GM12878 (cell line): ENCODE measurements around the gene IRF7. TPM values are rescaled to one million over a fixed set of nuclear protein-coding genes. Genes with fewer than 3 reads are reported as not detected.

ENCODE experiments used
- CBX3 ChIP-seq: fragments of 200-600 bp; sonication (generic); IDR thresholded peaks from 2 replicates; pipeline ENCODE4 v1.6.1; 2016; ENCODE audit warnings: low read depth, borderline replicate concordance
- CHD2 ChIP-seq: IDR thresholded peaks from 2 replicates; pipeline ENCODE4 v1.6.1; 2011; ENCODE audit warnings: low read depth, low read length, improper control_type of control experiment, borderline replicate concordance
- EGR1 ChIP-seq, 2 experiments: IDR thresholded peaks; 1 replicate in 1 of 2; 2 replicates in 1 of 2; pipeline ENCODE4 v1.6.1; 2011 to 2012; ENCODE audit warnings: low read depth in 2 of 2, low read length in 2 of 2, borderline replicate concordance in 1 of 2, mild to moderate bottlenecking in 1 of 2, moderate library complexity in 1 of 2
- FOXM1 ChIP-seq: IDR thresholded peaks from 2 replicates; pipeline ENCODE4 v1.6.1; 2012; ENCODE audit warnings: low read depth, mild to moderate bottlenecking, inconsistent platforms, low read length, moderate library complexity
- IRF3 ChIP-seq: fragments of 450-650 bp; IDR thresholded peaks from 2 replicates; pipeline ENCODE4 v1.6.1; 2014; ENCODE audit warnings: mild to moderate bottlenecking
- MTA3 ChIP-seq: IDR thresholded peaks from 2 replicates; pipeline ENCODE4 v1.6.1; 2012; ENCODE audit warnings: low read length, inconsistent platforms, borderline replicate concordance
- MXI1 ChIP-seq: fragments of 150-350 bp; IDR thresholded peaks from 2 replicates; pipeline ENCODE4 v1.6.1; 2011; ENCODE audit warnings: low read depth, mild to moderate bottlenecking, inconsistent platforms, low read length, improper control_type of control experiment
- NFYB ChIP-seq: IDR thresholded peaks from 2 replicates; pipeline ENCODE4 v1.6.1; 2011; ENCODE audit warnings: low read depth, mild to moderate bottlenecking, low read length, improper control_type of control experiment, moderate library complexity; ENCODE audit not compliant: insufficient read depth
- SPI1 ChIP-seq: IDR thresholded peaks from 2 replicates; pipeline ENCODE4 v1.6.1; 2011; ENCODE audit warnings: low read depth, mild to moderate bottlenecking, low read length, moderate library complexity, borderline replicate concordance; ENCODE audit not compliant: insufficient read depth
- TCF12 ChIP-seq: IDR thresholded peaks from 2 replicates; pipeline ENCODE4 v1.6.1; 2011; ENCODE audit warnings: low read depth, mild to moderate bottlenecking, low read length
- ZNF217 ChIP-seq: fragments of 450-650 bp; IDR thresholded peaks from 2 replicates; pipeline ENCODE4 v1.6.1; 2017; ENCODE audit warnings: antibody characterized with exemption, mild to moderate bottlenecking
- ZNF384 ChIP-seq: IDR thresholded peaks from 2 replicates; pipeline ENCODE4 v1.6.1; 2012; ENCODE audit warnings: low read depth, mild to moderate bottlenecking, low read length, improper control_type of control experiment, borderline replicate concordance
- polyA plus RNA-seq, 11 experiments: library from polyadenylated mRNA; depleted of rRNA in 4 of 11; unstranded in 6 of 11; stranded (reverse) in 5 of 11; fragments of >200 nt; fragmentation: Nextera tagmentation in 4 of 11; fragmentation: Illumina TruSeq in 1 of 11; extraction: Ambion mirVana in 4 of 11; extraction: Trizol in 1 of 11; gene quantifications; 1 replicate in 1 of 11; 2 replicates in 10 of 11; pipeline versions ENCODE4 v1.2.1 to v1.2.3, GENCODE V29; 2011 to 2016; ENCODE audit warnings: inconsistent platforms in 2 of 11, missing spikeins in 2 of 11, low read depth in 1 of 11
- total RNA-seq, 4 experiments: library from RNA; depleted of rRNA in 3 of 4; stranded (reverse); fragments of >200 nt in 3 of 4; fragmentation: Illumina TruSeq in 1 of 4; extraction: Trizol in 1 of 4; gene quantifications; 2 replicates each; pipeline versions ENCODE4 v1.2.1 to v1.2.3, GENCODE V29; 2013 to 2021

IRF7 gene
- total and polyA plus RNA-seq, 10 of the 15 experiments (the other 5 are each of a cell fraction or from before 2014, with no cell fraction given), result 4.4 to 141 (median 67.6) TPM

- TF ChIP-seq EGR1 (IDR thresholded peaks at IDR 0.05; ENCODE audit: borderline replicate concordance in 1 of 2, low read depth in 2 of 2, low read length in 2 of 2) (peak in 1 of 2 experiments; percentile 65; a peak in 1 of 3 replicates), FOXM1 (no peak), ZNF217 (peak; percentile 61; the same call in 1 of the 2 replicates), MTA3 (no peak), CHD2 (peak; percentile 73), TCF12 (peak; percentile 90), SPI1 (no peak), ZNF384 (no peak), MXI1 (peak; percentile 57; the same call in 1 of the 2 replicates), NFYB (peak; percentile 93), IRF3 (0 out of 2 replicates have a peak, but pooled peaks have one; percentile 49), CBX3 (no peak)
These were observed 47.2 kb downstream of the IRF7 start (continued) for GRCh38 chr11:568306-569157.
